NCI-H82 treated with DMSO at 0.1 percent for 48 hours (cell line): ENCODE results near the gene RPRD1A.
"Not testable (repeated sequence)": the region's sequence is repeated elsewhere in the genome, so short reads cannot be mapped to it uniquely, and the experiment has no call there.

Experiments used
- DNase-seq: peaks from one replicate; lab custom pipeline; 2025; ENCODE audit not compliant: unreplicated experiment; lab: John Stamatoyannopoulos, UW

Gene RPRD1A

DNA sequence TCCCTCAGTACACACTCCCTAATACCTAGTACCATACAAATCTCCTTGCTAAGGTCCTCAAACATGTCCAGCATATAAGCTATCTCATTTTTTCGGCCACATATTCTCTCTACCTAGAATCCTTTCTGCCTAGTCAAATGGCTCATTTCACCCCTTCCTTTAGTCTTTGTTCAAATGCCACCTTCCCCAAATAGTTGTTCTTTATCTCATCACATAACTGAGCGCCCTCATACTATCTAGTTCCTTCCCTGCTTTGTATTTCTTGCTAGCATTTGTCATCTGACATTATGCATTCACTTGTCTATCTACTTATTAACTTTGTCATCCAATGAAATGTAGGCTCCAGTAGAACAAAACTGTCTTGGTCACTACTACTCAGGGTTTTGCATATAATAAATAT, 35.5 kb downstream of the RPRD1A start:
- no peak for DNase-seq

DNA sequence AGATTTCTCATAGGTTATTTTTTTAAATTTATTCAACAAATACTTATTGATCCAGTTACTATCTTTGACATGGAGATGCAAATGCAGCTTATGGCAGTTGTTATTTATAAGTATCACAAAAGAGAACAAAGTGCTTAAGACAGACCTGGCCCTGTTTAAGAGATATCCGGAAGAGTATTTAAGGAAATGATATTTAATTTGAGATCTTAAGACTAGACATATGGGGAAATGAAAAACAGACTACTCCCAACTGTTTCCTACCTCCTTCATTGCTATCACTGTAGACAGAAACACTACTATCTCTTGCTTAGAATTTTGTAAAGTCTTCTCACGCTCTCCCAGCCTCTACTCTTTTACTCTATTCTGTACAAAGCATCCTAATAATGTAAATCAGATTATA, 36.0 kb downstream of the RPRD1A start:
- no peak for DNase-seq

DNA sequence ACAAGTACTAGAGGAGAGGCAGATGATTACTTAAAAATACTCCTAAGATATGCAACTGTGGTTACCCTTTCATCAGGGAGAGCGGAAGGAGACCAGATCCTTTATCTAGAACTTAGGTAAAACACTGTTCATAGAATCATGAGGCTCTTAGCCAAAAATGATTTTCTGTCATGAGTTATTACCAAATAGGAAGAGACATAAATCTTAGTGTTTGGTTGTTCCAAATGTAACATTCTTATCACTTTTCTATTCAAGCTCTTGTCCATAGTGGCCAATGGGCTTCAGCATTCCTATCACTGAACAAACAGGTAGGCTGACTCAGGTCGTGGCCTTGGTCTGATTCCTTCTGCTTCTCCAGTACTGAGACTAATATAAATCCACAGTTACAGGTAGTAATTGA, 38.5 kb downstream of the RPRD1A start:
- DNase-seq: no peak

DNA sequence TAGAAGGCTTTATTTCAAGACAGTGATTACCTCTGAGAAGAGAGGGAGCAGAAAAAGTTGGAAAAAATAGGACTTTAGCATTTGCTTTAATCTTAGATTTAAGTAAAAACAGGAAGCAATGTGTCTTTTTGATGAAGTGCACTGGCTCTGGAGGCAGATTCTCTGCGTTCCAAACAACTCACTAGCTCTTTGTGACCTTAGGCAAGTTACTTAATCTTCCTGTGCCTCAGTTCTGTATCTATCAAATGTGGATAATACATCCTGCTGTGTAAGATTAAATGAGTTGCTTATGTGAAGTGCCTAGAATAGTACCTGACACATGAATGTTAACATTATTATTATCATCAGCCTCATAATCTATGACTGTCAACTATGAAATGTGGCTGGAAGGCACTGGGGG, 42.3 kb downstream of the RPRD1A start:
- no peak for DNase-seq

DNA sequence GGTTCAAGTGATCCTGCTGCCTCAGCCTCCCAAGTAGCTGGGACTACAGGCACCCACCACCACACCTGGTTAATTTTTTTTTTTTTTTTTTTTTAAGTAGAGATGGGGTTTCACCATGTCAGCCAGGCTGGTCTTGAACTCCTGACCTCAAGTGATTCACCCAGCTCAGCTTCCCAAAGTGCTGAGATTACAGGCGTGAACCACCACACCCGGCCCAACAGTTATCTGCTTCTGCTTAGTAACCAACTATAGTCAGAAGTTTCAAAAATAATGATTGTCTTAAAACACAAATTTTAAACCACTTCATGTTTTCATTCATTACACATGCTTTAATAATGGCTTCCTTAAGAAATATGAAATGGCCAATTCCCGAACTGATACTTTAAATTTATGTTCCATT, 43.1 kb downstream of the RPRD1A start:
- not testable (repeated sequence) for DNase-seq

DNA sequence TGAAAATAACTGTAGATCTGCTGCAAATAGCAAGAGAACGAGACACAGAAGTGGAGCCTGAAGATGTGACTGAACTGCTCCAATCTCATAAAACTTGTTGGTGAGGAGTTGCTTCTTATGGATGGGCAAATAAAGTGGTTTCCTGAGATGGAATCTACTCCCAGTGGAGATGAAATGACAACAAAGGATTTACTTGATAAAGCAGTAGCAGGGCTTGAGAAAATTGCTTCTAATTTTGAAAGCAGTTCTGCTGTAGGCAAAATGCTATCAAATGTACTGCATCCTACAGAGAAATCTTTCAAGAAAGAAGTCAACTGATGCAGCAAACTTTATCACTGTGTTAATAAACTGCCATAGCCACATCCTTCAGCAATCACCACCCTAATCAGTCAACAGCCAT, 44.0 kb downstream of the RPRD1A start:
- no peak for DNase-seq

DNA sequence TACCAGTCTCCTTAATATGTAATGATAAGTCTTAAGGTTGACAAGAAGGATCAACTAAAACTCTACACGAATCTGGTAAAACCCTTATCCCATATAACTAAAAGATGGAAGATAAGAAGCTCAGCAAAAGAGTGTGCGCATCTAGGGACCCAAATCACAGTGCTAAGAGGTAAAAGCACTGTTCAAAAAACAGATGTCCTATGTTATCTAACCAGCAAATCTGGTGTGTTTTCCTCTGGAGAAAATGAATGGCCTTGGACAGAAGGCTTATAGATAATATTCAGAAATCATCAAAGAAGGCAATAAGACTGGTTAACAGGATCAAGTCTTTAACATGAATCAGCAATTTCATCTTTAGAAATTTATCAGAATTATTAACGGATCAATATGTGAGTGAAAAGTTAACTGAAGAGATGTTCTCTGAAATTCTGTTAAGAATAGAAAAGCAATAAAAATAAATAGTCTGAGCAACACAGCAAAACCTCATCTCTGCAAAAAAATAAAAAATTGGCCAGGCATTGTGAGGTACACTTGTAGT, 47.1 kb downstream of the RPRD1A start:
- DNase-seq: no peak

DNA sequence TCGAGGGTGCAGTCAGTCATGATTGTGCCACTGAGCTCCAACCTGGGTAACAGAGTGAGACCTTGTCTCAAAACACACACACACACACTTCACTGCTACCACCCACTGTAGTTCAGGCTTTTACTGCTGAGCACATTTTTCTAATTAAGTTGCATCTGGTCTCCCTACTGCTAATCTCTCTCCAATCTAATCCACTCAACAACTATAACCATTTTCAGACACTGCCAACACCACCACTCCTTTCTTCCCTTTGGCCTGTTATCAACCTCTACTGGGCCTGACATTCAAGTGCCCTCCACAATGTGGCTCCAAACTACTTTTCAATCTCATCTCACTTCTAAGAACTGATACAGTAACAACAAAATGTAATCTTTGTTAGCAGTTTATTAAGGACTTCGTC, 50.1 kb downstream of the RPRD1A start:
- peak; percentile 33 for DNase-seq

DNA sequence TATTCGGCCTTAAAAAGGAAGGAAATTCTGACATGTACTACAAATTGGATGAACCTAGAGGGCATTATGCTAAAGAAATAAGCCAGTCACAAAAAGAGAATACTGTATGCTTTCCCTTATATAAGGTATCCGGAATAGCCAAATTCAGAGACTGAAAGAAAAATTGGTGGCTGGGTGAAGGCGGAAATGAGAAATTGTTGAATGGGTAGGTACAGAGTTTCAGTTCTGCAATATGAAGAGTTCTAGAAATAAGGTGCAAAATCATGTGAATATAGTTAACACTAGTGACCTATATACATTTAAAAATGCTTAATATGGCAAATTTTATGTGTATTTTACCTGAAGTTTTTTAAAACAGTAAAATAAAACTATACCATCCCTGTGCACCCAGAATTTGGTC, 51.7 kb downstream of the RPRD1A start:
- DNase-seq: no peak

DNA sequence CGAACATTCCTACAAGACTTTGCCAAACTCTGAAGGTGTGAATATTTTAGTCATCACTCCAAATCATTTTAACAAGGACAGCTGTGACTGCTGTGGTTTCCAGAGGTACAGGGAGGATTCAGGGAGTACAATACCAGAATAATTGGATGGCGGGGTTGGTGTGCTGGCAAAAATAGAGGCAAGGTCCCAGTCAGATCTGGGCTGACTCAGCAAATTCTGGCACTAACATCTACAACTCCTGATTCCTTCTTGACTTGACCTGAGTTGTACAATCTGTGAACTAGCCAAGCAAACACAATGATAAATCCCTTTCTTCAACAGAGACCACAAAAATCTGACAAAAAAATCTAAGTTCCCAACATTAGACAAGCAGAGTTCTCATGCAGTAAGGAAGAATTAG, 54.5 kb downstream of the RPRD1A start:
- DNase-seq: no peak

DNA sequence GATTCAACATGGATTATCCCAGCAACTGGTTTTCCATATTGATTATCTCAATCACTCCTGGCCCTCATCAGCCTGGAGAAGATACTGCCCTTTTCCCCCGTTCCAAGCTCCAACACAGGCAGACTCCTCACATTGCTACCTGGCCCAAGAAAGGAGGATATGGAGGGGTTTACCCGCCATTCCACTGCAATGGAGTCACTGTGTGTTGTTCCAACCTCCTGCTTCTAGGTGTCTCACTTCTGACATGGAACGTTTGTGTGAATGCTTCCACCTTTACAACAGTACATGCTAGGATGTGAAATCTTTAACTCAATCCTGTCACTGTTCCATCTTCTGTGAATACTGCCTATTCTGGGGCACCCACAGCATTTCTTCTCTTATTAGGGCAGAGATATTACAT, 58.1 kb downstream of the RPRD1A start:
- DNase-seq: no peak

DNA sequence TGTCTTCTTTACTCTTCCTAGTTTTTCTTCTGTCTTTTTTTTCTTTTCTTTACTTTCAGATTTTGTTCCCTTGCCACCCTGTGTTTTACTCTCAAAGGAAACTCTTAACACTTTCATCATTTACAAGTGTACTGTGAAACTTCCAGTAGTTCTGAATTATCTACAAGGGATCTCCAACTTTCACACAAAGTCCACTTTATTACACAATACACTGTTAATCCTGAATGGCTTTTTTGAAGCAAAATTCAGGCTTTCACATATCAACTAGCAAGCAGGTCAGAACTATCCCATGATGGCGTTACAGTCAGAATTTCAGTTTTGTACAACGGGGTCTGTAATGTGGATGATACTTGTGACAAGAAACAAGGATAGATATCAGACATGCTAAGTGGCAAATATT, 60.4 kb downstream of the RPRD1A start:
- no peak for DNase-seq

DNA sequence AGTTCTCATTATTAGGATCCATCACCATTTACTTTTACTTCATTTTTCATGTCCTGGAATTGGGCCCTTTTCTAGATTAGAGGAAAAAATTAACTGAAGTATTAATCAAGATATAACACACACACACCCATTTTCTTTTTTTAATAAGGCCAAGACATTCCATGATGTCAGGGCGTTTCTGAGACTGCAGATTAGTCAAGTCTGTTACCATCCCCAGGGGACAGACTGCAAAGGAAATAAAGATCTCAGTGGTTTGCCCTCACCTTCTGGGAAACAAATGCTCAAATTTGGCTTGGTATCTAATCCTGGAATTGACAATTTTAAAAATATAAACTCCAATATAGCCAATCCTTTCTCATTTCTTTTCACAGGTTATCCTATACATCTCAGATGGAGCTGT, 67.4 kb downstream of the RPRD1A start:
- DNase-seq: no peak

DNA sequence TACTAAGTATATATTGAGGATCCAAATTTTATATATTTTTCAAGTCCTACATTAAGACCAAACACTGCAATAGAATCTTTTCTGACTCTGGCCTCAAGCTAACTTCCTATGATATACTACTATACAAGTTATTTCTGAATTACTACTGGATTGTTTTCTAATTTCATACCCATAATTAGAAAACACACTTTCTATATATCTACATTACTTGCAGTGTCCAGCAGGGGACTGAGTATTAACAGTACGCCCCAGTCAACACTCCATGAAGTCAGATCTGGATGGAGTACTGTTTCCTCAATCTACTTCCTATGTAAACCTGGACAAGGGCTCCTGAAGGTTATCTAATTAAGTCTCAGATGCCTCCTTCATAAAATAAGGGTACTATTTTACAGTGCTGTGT, 68.4 kb downstream of the RPRD1A start:
- DNase-seq: no peak

DNA sequence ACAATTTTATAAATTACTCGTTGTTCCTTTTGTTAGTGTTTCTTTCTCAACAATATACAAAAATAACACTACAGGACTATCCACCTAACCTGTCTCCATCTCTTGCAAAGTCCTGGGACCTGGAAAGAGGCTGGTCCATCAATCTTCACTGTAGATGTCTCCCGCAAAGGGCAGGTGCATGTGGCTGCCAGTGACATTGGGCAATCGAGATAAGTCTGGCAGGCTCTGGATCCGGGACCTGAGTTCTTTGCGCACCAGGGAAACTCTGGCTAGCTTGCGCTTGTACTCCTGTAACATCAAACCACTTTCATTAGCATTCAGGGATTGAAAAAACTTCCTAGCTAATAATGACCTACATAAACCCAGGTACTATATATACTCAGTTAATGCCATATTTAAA, 74.3 kb downstream of the RPRD1A start:
- no peak for DNase-seq

DNA sequence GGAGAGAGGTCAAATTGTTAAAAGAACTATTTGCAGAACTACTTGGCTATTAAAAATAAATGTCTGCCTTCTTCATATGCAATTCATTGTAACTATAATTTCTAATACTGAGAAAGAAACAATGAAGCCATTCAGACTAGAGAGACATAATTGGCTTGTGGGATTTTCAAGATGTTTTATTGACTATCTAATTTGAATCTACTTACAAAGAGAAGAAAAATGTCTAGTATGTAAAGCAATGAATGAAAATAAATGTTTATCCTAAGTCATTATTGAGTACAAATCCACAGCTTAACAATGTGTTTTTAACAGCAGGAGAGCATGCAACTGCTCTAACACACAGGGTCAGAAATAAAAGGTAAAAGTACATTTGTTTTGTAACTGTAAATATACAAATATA, 75.7 kb downstream of the RPRD1A start:
- no peak for DNase-seq

DNA sequence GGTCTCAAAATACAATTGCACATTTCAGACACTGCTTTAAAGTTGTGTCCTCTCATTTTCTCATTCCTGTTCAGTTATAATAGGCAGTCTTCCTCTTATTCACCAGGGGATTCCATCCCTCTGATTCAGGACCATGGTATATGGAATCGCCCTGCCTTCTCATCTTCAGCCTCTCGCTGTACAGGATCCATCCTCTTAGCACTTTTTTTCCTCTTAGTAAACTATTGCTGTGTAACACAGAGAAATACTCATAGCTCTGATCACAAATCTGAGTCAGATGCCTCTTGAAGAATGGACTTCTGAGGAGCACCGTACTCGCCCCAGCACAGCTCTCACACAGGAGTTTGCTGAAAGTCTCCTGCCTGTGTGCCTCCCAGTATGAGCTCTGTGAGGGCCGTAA, 83.5 kb downstream of the RPRD1A start:
- DNase-seq: no peak

DNA sequence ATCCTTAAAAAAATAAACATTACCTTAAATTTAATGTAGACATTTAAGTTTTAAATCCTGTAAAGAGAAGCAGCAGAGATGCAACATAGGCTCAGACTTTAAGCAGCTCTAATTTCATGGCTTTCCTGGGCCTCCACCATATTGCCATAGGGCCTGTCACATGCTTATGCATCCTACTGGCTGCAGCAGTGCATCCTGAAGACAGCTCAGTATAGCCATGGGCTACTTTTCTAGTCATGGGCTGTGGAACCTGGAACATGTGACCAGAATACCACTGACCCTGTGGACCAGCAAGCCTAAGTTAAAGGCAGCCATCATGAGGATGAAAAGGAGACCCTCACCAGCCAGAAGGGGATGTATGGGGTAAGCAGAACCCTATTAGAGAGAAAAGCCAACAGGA, 84.2 kb downstream of the RPRD1A start:
- DNase-seq: no peak

DNA sequence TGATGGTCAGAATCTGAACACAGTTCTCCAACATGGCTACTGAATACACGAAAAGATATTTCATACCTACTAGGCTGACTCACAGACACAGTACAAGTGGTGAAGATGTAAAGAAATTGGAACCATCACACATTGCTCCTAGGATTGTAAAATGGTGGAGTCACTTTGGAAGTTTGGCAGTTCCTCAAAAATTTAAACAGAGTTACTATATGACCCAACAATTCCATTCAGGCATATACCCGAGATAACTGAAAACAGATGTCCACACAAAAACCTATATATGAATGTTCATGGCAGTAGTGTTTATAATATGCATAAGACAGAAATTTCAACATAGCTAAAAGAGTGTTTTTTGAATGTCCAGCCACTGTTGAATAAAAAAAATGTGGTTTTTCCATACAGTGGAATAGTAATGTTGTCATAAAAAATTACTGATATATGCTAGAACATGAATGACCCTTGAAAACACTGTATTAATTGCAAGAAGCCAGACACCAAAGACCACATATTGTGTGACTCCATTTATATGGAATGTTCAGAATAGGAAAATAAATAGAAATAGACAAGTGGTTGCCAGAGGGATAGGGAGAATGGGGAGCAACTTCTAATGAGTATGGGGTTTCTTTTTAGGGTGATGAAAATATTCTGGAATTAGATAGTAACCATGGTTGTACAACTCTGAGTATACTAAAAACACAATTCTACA, 84.8 kb downstream of the RPRD1A start:
- DNase-seq: no peak

DNA sequence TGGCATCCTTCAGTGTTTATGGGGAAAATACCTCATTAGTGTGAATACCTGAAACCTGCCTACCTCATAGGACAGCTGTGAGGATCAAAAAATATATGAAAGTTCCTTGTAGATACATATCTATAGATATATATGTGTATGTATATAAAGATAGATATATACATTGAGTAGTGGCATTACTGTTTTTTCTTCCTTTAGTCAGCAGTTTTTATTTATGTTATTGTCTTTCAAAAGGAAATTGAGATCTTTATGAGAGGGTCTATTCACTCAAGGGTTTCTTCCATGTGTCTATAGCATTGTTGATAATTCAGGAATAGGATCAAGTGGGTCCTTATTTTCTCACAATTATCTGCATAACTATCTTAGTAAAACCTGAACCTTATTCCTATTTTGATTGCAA, 88.2 kb downstream of the RPRD1A start:
- no peak for DNase-seq

DNA sequence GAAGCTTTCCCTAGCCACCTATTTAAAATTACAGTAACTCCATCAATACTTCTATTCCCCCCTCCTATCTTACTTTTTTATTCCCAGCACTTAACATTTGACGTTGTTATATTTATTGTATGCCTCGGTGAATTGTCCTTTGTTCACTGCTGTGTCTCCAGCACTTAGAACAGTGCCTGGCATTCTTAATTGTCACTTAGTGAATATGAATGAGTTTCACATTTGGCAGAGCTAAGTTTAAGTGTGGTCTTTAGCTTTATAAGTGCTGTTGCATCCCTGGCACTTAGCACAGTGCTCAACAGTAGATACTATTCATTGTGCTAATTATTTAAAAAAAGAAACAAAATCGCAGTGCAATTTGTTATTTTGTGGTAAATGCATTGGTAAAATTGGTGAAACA, 93.2 kb downstream of the RPRD1A start:
- DNase-seq: no peak

DNA sequence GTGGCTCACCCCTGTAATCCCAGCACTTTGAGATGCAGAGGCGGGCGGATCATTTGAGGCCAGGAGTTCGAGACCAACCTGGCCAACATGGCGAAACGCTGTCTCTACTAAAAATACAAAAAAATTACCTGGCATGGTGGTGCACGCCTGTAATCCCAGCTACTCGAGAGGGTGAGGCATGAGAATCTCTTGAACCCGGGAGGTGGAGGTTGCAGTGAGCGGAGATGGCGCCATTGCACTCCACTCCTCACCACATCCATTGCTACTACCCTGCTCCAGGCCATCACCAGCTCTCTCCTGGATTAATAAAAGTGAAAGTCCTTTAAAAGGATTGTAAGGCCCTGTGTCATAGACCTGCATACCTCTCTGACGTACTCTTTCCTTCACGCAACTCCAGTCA, 93.7 kb downstream of the RPRD1A start:
- no peak for DNase-seq
